Body of pancreas (tissue), 4 donors: ENCODE data around the gene VPS41. TPM values are rescaled to one million over a fixed set of nuclear protein-coding genes. Genes with fewer than 3 reads are reported as not detected.

Experiments used
- ATAC-seq: fragments of 150-250 bp; one replicate; pipeline ENCODE4 v1.9.1; 2016
- DNase-seq, 4 donors: peaks; one replicate each; pipeline ENCODE4 v3.0.0-alpha.2; 2019
- H3K27ac ChIP-seq, 4 donors: fragments of 200-600 bp; sonication (generic); 1 replicate in 3 of 4; 2 replicates in 1 of 4; pipeline versions ENCODE4 v1.5.1 to v1.6.1; 2016 to 2019; ENCODE audit warnings: mild to moderate bottlenecking in 1 of 4, mixed read lengths in 1 of 4, moderate library complexity in 1 of 4
- H3K27me3 ChIP-seq, 2 donors: fragments of 200-600 bp; sonication (generic); one replicate each; pipeline ENCODE4 v1.6.0; 2016; ENCODE audit warnings: mild to moderate bottlenecking in 1 of 2
- H3K36me3 ChIP-seq, 2 donors: fragments of 200-600 bp; sonication (generic); replicated peaks in 1 of 2; 2 replicates each; pipeline ENCODE4 v1.5.1; 2016; ENCODE audit warnings: low read depth in 2 of 2; ENCODE audit not compliant: insufficient read depth in 1 of 2
- H3K4me1 ChIP-seq: fragments of 200-600 bp; sonication (generic); one replicate; pipeline ENCODE4 v1.6.0; 2016
- H3K4me3 ChIP-seq, 2 donors: fragments of 200-600 bp; sonication (generic); 1 replicate in 1 of 2; 2 replicates in 1 of 2; pipeline ENCODE4 v1.5.1; 2016 to 2019
- H3K9me3 ChIP-seq, 3 donors: fragments of 200-600 bp; sonication (generic); 1 replicate in 2 of 3; 2 replicates in 1 of 3; pipeline ENCODE4 v1.5.1; 2016
- POLR2A ChIP-seq, 3 donors: fragments of 450-650 bp; IDR thresholded peaks; one replicate each; pipeline ENCODE4 v1.6.1; 2016; ENCODE audit warnings: antibody characterized with exemption in 3 of 3, mild to moderate bottlenecking in 2 of 3
- WGBS, 2 donors: methylation state at CpG; one replicate each; pipeline ENCODE4 v1.1.5; 2017; 5-methylcytosine and 5-hydroxymethylcytosine counted together
- intact Hi-C: fragments of 100-400 bp; cut with DNase I; formaldehyde crosslinking; loops from one replicate; pipeline ENCODE4 v1.15.1; 2023
- total RNA-seq, 2 donors: library from RNA; depleted of rRNA; stranded (reverse); fragments of >200 nt; gene quantifications; one replicate each; pipeline ENCODE4 v1.1.0, GENCODE V29; 2016
- TF ChIP-seq, protein P1 (sequence below), 7 experiments: fragments of 450-650 bp in 4 of 7; fragments of 200-600 bp in 3 of 7; sonication (generic) in 3 of 7; IDR thresholded peaks; one replicate each; pipeline ENCODE4 v1.5.1; 2016 to 2019; ENCODE audit warnings: antibody characterized with exemption in 7 of 7

Gene VPS41
- total RNA-seq, 2 donors from 2014 or later: 18.1 to 53.2 TPM

DNA sequence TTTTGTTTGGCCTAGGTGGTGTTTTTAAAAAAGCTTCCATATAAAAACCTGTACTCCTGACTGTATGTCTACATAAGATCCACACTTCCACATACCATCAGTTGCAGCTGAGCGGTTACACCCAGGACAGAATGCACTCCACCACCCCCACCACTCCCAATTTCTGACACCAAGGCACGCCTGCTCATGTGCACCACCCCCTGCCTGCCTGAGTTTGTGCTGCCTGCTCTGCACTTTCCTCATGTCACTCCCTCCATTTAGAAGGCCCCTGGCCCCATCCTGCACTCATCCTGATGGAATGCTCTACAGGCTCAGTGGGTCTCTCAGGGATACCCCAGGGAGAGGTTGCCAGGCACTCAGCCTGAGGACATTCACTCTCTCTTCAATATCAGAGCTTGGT, 6.5 kb downstream of the VPS41 start:
- 100% methylated on average over 2 of the region's 2 CpGs for WGBS, 2 donors
- H3K4me1 ChIP-seq: peaks cover 11% of the 10 kb centered on the region
- DNase-seq: no peak
- H3K9me3 ChIP-seq: no peaks in the 10 kb centered on the region
- H3K4me3 ChIP-seq: no peak overlapping the region
- intact Hi-C loops: no loop called here
- no peak for TF ChIP-seq POLR2A (IDR thresholded peaks at IDR 0.05)
- TF ChIP-seq, protein P1, sequence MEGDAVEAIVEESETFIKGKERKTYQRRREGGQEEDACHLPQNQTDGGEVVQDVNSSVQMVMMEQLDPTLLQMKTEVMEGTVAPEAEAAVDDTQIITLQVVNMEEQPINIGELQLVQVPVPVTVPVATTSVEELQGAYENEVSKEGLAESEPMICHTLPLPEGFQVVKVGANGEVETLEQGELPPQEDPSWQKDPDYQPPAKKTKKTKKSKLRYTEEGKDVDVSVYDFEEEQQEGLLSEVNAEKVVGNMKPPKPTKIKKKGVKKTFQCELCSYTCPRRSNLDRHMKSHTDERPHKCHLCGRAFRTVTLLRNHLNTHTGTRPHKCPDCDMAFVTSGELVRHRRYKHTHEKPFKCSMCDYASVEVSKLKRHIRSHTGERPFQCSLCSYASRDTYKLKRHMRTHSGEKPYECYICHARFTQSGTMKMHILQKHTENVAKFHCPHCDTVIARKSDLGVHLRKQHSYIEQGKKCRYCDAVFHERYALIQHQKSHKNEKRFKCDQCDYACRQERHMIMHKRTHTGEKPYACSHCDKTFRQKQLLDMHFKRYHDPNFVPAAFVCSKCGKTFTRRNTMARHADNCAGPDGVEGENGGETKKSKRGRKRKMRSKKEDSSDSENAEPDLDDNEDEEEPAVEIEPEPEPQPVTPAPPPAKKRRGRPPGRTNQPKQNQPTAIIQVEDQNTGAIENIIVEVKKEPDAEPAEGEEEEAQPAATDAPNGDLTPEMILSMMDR (IDR thresholded peaks at IDR 0.05): no peak
- no peak for ATAC-seq
- H3K27ac ChIP-seq: no peak overlapping the region
- no peaks in the 10 kb centered on the region for H3K36me3 ChIP-seq
- H3K27me3 ChIP-seq: no peaks in the 10 kb centered on the region

DNA sequence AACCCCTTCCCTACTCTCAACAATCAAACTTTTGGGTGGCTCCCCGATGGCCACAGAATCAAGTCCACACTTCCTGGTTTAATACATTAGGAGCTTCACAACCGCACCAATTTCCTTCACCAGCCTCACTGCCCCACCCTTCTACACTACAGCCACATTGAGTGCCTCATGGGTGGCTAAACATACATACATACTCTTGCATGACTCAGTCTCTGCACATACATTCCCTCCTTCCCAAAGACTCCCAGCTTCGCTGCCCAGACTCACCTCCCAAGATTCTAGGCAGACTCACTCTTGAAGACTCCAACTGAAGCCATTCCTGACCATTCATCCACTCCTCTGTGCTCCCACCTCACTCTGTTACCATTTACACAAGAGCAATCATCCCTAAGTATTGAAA, 15.9 kb downstream of the VPS41 start:
- WGBS, 2 donors: 95 to 98% methylated on average over 3 of the region's 3 CpGs
- H3K27ac ChIP-seq: no peak overlapping the region
- TF ChIP-seq, protein P1 (IDR thresholded peaks at IDR 0.05): no peak
- no peak for TF ChIP-seq POLR2A (IDR thresholded peaks at IDR 0.05)
- H3K36me3 ChIP-seq: peaks cover 0 to 2% of the 10 kb centered on the region in 2 donors
- ATAC-seq: no peak
- no peaks in the 10 kb centered on the region for H3K27me3 ChIP-seq
- H3K4me3 ChIP-seq: no peak overlapping the region
- DNase-seq: no peak
- H3K9me3 ChIP-seq: no peaks in the 10 kb centered on the region
- H3K4me1 ChIP-seq: no peaks in the 10 kb centered on the region
- intact Hi-C loops: no loop called here

DNA sequence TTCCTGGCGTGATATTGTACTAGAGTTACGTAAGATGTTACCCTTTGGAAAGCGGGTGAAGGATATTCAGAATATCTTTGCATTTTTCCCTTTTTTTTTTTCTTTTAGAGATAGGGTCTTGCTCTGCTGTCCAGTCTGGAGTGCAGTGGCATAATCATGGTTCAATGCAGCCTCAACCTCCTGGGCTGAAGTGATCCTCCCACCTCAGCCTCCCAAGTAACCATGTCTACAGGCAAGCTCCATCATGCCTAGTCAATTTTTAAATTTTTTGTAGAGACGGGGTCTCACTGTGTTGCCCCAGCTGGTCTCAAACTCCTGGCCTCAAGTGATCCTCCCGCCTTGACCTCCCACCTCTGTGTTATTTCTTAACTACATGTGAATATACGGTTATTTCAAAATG, 18.4 kb downstream of the VPS41 start:
- WGBS, 2 donors: 81 to 85% methylated on average over 6 of the region's 6 CpGs
- intact Hi-C loops: no loop called here
- ATAC-seq (no peak), DNase-seq (no peak)
- no peak for TF ChIP-seq POLR2A (IDR thresholded peaks at IDR 0.05)
- TF ChIP-seq, protein P1 (IDR thresholded peaks at IDR 0.05): no peak
- H3K9me3 ChIP-seq: no peaks in the 10 kb centered on the region
- H3K4me1 ChIP-seq: no peaks in the 10 kb centered on the region
- H3K4me3 ChIP-seq: no peak overlapping the region
- no peaks in the 10 kb centered on the region for H3K36me3 ChIP-seq
- no peak overlapping the region for H3K27ac ChIP-seq
- H3K27me3 ChIP-seq: no peaks in the 10 kb centered on the region

DNA sequence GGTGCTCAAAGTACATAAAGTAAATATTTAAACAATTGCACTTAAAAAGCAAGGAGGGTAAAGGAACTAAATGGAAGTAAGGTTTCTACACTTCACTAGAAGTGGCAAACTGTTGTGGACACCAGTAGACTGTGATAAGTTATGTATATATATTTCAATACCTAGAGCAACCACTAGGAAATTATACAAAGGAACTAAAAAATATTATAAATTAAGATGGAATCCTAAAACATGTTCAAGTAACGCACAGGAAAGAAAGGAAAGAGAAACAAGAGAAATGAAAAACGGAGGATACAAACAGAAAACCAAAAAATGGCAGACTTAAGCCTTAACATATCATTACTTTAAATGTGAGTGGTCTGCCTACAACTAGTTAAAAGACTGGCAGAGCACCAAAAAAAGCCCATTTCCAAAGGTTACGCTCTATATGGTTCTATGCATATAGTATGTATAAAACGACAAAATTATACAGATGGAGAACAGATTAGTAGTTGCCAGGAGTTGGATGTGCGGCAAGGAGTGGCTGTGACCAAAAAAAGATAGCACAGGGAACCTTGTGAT, 19.0 kb downstream of the VPS41 start:
- intact Hi-C loops: no loop called here
- Histone ChIP-seq H3K4me3 (no peak overlapping the region), H3K36me3 (no peaks in the 10 kb centered on the region), H3K27ac (no peak overlapping the region), H3K4me1 (no peaks in the 10 kb centered on the region), H3K9me3 (no peaks in the 10 kb centered on the region), H3K27me3 (no peaks in the 10 kb centered on the region)
- ATAC-seq: no peak
- DNase-seq: no peak
- WGBS, 2 donors: 90 to 94% methylated on average over 5 of the region's 5 CpGs
- no peak for TF ChIP-seq POLR2A (IDR thresholded peaks at IDR 0.05)
- TF ChIP-seq, protein P1 (IDR thresholded peaks at IDR 0.05): peak in 3 of 7 experiments; percentile 15 to 23 (median 15)

DNA sequence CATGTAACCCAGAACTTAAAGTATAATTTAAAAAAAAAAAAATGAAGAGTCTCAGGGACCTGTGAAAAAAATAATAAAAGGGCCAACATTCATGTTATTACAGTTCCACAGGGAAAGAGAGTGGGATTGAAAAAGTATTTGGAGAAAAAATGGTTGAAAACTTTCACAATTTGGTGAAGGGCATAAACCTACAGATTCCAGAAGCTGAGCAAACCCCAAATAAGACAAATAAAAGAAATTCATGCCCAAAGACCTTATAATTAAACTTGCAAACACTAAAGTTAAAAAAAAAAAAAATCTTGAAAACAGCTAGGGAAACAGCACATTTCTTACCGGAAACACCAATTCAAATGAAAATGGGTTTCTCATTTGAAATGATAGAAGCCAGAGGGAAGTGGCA, 19.9 kb downstream of the VPS41 start:
- 96 to 100% methylated on average over 1 of the region's 1 CpG for WGBS, 2 donors

More for the DNA sequence above, 19.9 kb downstream of the VPS41 start:
- intact Hi-C loops: no loop called here
- H3K9me3 ChIP-seq: no peaks in the 10 kb centered on the region
- H3K36me3 ChIP-seq: no peaks in the 10 kb centered on the region
- no peak for ATAC-seq
- no peak for TF ChIP-seq POLR2A (IDR thresholded peaks at IDR 0.05)
- TF ChIP-seq, protein P1 (IDR thresholded peaks at IDR 0.05): no peak
- H3K4me1 ChIP-seq: no peaks in the 10 kb centered on the region
- no peaks in the 10 kb centered on the region for H3K27me3 ChIP-seq
- no peak for DNase-seq
- H3K27ac ChIP-seq: no peak overlapping the region
- H3K4me3 ChIP-seq: no peak overlapping the region
